Activated CD4-positive, alpha-beta T cell treated with anti-CD3 and anti-CD28 coated beads for 24 hours (primary cell): ENCODE results near the gene DNLZ.
"Not testable (repeated sequence)": the region's sequence is repeated elsewhere in the genome, so short reads cannot be mapped to it uniquely, and the experiment has no call there.

ENCODE experiments used
- DNase-seq, 2 donors: peaks; one replicate each; pipeline ENCODE4 v3.0.0-alpha.2; 2020; ENCODE audit warnings: low read depth in 2 of 2

DNLZ gene

DNA sequence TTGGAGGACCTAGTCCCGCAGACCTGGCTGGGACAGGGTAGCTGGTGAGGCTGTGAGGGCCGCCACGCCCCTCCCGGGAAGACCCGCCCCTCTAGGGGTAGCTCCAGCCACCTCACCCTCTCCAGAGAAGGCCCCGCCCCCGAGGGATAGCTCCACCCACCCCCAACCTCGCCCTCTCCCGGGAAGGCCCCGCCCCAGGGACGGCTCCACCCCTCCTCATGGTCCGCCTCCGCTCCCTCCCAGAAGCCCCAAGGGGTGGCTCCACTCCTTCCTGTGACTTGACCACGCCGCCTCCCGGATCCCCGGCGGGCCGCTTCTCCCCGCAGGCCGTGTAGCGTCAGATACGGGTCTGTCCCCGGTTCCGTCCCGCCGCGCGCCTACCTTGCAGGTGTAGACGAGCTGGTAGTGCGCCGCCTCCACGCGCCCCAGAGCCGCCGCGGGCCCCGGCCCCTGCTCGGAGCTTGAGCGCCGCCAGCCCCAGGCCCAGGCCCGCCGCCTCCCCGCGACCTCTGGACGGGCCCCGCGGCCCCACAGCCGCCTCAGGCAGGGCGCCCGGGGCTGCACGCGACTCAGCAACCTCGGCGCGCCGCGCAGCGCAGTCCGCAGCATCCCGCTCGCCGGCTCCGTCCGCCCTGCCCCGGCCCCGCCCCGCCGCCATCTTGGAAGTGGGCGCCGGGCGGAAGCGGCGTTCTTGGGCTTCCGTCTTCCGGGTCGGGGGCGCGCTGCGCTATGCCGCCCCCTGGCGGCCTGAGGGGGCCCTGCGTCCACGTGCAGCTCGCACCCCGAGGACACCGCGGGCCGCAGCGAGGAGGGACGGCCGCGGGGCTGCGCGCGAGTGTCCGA, at the start of gene DNLZ:
TSS of gene DNLZ (minus strand) at position 639 of the 843 bp plus-strand sequence. CDS start at position 609, 30 bp downstream.
- peak; percentile 97 for DNase-seq

DNA sequence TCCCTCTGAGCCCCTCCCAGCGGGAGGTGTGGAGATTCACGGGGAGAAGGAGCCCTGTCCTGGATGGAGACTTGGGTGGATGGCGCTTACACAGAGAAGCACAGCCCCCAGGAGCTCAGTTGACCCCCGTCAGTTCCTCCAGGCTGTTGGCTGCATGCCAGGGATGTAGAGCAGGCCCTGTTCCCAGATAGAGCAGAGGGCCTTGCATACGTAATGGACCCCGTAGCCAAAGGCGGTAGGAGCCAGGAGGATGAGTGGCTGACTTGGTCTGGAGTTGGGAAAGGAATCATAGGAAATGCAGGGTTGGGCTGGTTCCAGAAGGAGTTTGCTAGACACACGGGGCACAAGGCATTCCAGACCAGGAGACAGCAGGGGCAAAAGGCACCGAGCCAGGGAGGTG, 49.4 kb upstream of the DNLZ start:
- DNase-seq: no peak

DNA sequence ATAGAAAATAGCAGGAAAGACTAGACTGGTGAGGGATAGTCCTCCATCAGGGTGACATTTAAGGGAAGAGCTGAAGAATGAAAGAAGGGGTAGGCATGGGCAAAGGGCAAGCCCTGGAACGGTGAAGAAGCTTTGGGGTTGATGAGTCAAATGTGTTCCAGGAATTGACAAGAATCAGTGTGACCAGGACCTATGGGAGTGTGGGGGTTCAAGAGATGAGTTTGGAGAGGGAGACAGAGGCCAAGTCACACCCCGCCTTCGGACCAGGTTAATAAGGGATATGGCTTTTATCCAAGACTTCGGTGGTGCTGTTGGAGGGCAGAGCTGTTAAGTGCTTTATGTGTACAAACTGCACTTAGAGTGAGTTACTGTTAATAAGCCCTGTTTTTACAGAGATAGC, 47.8 kb upstream of the DNLZ start:
- DNase-seq: no peak

DNA sequence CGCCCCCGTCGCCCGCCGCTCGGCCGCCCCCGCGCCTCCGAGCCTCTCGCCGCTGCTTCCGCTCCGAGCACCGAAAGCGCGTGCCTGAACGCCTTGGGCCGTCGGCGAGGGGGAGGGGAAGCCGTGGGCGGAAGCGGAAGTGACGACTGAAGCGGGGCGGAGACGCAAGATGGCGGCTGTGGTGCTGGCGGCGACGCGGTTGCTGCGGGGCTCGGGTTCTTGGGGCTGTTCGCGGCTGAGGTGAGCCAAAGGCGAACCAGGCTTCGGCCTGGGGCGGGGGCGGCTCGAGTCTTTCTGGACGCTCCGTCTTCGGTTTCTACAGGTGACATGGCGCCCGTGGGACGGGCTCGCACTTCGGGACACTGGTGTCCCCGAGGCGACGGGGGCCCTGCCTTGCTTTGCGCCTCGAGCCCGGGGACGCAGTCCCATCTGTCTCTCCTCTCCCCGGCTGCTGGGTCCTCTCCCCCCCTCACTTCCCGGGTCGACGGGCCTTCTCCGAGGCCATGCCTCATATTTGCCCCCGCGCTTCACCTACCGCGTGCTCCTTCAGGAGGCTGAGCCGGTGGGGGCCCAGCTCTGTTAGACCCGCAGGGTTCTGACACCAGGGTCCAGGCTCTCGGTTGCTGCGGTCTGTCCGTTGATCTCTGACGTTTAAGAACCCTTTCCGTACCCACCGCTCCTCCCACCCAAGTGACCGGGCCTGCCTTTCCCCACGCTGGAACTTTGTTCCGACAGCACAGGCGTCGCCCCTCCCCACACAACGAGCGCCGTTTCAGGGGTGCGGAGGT, 47.1 kb upstream of the DNLZ start, which contains the start of the genes ENTR1 and PMPCA:
TSS of gene ENTR1 (minus strand) at position 115 of the 788 bp plus-strand sequence. CDS start 217 bp downstream, outside the sequence.
TSS of gene PMPCA (plus strand) at position 159 of the 788 bp plus-strand sequence. CDS start at position 170, 11 bp downstream.
- DNase-seq: peak; percentile 97 to 98

DNA sequence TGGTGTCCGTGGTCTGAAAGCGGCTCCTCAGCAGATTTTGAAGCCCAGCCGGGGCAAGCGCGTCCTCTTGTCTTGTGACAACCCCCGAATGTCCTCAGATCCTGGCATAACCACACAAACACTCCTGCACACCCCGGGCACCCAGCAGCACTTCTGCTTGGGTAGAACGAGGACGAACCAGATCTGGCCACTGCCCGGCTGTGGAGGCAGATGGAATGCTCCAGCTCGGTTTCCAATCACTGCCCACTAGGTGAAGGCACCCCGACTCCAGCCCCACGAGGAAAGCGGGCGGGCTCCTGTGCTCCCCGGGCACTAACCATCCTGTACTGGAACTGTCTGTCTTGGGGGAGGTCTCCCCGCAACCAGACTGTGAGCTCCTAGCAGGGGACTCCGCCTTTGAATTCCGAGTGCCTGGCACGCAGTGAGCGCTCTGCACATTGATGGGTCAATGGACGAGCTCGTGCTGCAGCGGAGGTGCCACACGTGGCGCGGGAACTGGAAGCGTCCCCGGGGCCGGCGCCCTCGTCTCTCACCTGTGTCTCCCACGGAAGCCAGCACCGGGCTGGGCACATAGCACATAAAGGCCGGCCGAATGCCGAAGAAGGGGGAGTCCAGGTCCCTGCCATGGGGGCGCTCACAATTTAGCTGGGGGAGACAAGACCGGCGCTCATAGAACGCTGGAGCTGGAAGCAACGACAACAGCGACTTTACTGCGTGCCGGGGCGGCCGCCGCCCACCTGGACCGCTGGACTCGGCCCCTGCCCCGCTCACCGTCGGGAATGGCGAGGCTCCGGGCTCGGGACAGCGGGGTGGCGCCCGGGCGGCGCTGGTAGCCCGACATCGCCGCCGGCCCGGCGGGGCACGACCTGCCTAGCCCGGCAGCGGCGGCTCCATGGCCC, 46.3 kb upstream of the DNLZ start:
- DNase-seq: no peak

DNA sequence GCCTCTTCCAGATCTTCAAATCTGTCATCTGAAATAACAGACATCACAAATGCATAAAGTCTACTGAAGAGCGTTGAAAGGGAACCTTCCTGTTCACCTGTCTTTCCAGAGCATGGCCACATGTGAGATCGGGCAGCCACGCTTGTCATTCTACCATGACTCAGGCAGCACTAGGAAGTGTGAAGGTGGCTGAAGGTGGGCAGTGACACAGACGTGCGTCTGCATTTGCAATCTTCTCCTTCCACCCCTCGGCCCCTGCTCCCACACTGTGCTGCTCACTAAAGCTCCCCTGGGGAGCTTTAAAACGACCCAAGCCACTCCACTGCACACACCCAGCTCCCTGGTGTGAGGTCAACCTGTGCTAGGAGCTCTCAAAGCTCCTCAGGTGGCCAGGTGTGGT, 44.4 kb upstream of the DNLZ start:
- no peak for DNase-seq

DNA sequence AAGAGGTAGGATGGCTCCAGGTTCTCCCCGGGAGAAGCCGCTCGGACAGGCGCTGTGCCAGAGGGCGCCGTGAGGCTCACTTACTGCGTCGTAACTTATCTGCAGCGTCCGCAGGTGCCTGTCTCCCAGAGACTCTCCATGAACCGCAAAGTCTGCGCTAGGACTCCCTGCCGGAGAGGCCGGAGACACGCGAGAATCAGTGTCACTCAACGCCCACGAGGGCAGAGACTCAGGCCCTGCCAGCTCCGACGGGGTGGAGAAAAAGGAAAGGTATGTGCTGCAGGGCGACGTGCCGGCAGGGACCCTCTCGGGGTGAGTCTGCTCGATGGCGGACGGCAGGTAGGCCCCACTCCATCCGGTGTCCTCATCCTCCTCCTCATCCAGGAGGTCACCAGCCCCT, 43.5 kb upstream of the DNLZ start:
- not testable (repeated sequence) for DNase-seq

DNA sequence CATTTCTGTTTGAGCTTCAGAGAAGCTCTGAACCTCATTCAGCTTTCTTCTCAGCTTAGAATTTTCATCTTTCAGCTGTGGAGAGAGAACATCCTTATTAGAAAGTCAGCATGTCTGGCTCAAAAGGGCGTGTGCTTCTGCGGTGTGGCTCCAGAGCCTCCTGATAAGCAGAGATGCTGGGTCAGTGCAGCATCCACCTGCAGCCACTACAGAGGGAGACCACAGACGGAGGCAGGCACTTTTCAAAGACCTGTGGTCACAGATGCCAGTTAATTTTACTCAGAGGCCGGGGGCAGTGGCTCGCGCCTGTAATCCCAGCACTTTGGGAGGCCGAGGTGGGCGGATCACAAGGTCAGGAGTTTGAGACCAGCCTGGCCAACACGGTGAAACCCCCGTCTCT, 42.4 kb upstream of the DNLZ start:
- DNase-seq: not testable (repeated sequence)

DNA sequence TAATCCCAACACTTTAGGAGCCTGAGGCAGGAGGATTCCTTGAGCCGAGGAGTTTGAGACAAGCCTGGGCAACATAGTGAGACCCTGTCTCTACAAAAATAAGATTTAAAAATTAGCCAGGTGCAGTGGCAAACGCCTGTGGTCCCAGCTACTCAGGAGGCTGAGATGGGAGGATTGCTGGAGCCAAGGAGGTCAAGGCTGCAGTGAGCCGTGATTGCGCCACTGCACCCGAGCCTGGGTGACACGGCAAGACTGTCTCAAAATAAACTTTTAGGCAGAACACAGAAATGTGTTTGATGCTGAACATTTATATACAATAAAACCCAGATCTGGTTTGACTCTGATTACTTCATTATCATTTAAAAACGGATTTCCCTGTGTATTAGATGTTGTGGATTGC, 41.9 kb upstream of the DNLZ start:
- no peak for DNase-seq

DNA sequence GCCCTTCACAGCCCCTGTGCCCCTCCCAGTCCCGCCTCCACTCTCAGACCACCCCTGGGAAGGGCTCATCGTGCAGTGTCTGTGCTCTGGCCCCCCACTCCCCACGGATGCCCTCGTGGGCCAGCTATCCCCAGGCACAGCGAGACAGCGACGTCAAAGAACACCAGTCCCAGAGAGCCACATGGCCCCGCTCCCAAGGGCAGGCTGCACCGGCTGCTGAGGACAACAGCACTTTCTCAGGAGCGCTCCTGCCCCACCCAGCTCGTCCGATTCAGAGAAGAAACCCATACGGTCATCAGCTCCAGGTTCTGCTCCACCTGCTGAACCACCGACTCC, 41.2 kb upstream of the DNLZ start:
- no peak for DNase-seq

DNA sequence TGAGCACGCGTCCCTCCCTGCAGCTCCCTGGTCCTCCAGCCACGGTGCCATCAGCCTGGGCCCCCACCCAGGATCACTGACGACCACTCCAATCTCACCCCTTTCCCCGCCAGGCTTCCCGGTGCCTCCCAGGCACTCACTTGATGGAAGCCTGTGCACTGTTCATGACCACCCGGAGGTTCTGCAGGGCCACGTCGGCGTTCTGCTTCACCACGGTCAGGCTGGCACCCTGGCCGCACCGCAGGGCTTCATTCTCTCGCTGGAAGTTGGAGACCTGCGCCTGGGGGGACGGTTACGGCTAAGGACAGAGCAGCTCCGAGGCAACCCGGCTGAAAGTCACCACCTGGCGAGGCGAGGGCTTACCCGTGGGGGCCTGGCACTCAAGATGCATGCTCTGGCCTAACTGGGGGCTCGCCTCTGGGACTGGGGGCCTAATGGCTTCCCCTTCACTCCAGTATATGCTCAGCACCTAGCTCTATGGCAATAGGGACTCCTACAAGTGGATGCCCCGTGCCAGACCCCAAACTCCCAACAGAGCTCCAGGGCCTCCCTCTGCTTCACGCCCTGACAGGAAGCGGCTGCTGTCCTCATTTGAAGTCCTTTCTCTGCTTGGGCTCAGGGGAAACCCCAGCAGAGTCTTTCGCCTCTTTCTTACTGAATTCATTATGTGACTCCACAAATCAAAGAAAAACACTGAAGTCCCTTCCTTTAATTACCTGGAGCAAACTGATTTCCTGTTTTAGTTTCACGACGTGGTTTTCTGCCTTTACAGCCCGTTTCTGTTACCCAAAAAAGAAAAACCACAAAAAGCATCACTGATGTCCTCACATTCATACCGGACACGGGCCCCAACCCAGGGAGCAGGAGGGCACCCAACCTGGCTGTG, 40.6 kb upstream of the DNLZ start:
- DNase-seq: no peak

DNA sequence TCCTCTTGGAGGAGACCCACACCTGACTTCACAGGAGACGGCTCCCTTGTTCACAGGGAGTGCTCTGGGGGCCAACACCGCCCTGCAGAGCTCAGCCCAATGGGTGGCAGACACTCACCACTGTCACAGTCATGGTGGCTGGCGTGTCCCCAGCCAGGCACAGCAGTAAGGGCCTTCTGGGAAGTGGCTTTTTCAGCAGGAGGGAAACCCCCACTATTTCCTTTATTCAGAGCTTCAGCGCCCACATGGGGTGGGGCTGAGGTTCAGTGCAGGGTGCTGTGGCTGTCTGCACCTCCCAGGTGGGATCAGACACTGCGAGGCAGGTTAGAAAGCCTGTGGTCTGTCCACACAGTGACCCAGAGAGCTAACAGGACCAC, 40.0 kb upstream of the DNLZ start:
- DNase-seq: peak; percentile 55 to 57

DNA sequence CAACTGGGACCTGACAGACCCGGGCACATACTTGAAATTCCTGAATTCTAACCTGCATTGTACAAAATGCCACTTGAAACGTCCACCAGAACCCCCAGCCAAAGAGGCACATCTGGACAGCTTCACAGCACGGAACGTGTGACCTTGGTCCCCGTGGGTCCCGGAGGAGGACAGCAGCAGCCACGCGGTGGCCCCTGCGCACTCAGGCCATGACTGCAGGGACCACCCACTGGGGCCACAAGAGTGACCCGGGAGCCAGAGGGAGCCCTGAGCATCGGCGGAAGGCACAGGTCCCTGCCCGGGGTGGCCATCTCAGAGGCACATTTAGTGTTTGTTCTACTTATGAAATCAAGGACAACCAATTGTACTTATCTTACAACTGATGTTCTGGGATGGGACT, 38.5 kb upstream of the DNLZ start:
- no peak for DNase-seq

DNA sequence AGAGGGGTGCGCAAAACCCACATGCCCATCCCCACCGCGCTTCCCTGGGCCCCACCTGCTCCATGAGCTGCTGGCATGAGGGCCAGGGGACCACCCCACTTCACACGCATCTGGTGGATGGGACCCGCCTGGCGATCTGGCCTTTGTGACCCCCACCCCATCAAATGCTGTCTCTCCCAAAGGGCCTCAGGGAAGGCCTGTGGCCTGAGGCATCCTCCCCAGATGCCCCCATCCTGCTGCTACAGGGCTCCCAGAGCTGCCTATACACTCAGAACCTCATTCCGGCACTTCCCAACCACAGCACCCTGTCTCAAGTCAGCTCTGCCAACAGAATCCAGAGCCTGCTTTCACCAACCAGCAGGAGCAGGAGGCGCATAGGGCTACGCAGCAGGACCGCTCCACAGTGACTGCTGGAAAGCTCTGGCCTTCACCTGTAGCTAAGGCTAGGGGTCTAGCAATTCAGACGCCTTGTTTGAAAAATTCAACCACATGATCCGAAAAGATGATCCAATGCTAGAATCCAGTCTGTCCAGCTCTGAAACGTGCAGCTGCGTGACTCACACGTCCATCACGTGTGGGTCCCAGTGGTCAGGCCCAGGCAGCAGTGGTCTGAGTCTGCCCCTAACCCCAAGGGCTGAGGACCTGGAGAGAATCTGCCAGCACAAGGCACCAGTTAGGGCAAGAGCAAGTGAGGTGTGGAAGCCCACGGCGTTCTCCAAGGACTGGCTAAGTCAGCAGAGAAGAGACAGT, 37.8 kb upstream of the DNLZ start:
- no peak for DNase-seq

DNA sequence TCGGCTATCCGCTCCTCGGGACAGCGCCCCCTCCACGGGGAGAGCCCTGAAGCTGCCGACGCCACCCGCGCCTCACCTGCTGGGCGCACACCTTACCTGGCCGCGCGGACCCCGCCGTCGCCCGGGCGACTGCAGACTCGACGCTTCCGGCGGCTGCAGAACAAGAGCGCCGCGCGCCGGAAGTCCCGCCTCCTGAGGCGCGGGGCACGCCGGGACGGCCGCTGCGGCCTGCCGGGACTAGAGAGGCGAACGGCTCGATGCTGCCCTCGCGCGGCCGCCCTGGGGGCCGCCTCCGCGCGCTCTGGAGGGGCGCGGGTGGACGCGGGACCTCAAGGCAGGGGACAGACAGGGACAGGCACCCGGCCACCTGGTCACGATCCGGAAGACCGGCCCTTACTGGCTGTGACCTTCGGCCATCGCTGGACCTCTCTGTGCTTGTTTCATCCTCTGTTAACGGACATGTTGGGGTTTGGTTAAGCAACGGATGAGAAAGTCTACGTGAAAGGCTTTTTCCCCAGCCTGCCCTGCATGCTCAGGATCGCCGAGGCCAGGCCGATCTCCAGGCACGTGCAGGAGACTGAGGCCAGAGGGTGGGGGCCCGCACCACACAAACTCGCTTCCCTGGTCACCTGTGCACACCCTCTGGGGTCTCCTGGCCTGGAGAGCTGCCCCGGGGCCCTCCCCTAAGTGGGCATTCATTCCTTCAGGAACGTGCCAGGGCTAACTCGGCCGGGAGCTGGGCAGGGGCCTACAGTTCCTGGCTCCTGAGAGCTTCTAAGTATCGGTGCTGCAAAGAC, 36.7 kb upstream of the DNLZ start, which contains the start of gene SNAPC4:
TSS of gene SNAPC4 (minus strand) at position 133 of the 797 bp plus-strand sequence. CDS start 1,742 bp downstream, outside the sequence.
- peak; percentile 81 to 82 for DNase-seq

DNA sequence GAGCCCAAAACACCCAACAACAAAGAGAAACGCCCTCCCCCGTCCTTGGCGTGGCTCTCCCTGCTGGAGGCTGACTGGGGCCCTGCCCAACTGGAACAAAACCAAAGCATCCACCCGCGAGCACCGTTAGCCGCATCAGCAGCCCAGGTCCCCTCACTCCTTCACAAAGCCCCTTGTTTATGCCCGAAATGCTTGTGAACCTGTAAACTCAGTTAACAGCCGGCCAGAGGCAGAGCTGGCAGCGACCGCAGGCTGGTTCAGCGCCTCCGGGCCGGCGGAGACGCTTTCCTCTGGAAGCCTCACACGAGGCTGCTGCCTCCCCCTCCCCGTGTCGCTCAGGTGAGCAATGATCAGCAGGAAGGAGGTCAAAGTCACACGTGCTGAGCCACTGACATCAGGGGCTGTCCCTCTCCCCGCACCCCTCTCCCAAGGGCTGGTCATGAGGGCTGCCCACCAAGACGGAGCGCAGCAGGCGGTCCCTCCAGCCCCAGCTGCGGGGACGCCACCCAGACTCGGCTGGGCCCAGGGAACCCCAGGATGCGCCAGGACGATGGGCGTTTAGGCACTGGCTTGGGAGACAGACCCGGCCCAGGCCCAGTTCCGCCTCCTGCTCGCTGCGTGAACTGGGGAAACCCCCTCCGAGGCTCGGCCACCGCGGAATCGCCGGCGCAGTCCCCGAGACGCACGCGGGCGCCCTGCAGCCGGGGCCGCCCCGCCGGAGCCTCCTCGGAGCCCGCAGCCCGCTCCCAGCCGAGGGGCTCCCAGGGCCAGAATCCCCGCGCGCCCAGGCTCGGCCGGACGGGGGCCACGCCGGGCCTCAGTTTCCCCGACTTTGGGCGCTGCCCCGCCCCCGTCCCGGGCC, 35.9 kb upstream of the DNLZ start:
- no peak for DNase-seq

DNA sequence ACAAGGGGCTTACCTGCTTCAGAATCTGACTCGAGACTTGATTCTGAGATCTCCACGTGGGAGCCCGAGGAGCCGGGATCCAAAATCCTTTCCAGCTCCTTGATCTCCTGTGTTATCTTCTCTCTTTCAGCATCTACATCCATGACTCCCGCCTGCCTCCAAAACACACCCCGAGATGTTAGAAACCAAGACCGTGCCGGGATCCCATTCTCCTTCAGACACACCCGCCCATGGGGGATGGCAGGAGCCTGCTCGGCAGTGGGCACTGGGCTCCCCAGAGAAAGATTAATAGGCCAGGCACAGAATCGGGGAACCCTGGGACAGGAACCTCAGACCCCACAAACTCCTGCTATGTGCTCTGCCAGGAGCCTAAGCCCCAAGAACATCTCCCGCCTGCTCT, 34.7 kb upstream of the DNLZ start:
- no peak for DNase-seq

DNA sequence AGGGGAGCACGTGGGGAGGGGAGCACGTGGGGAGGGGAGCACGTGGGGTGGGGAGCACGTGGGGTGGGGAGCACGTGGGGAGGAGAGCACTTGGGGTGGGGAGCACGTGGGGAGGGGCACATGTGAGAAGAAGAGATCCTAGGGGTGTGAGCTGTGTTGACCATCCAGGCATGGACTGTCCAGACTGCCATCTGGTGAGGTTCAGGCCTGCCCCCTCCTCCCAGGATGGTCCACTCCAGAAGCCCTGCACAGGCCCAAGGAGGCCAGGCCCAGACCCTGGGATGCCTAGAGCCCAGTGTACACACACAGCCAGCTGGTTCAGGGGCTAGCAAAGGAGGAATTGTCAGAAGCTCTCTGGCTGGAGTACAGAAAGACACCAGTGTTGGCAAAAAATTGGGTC, 34.1 kb upstream of the DNLZ start:
- DNase-seq: no peak
